Stimulated activated CD8-positive, alpha-beta memory T cell treated with anti-CD3 and anti-CD28 coated beads, Interleukin-12 subunit alpha, Interleukin-12 subunit beta, amount 100 ng/mL, for 24 hours (primary cell): ENCODE measurements around the gene MAG.

Experiments
- DNase-seq: peaks from one replicate; pipeline ENCODE4 v3.0.0-alpha.2; 2020; ENCODE audit errors: extremely low read depth

Gene MAG

GRCh38 chr19:35318679-35319448 is 26.9 kb downstream of the MAG start:
- DNase-seq: no peak

- DNase-seq: no peak
These were observed 28.2 kb downstream of the MAG start for GRCh38 chr19:35320065-35320713.

GRCh38 chr19:35321291-35321690 is 29.3 kb downstream of the MAG start:
- no peak for DNase-seq

- no peak for DNase-seq
These were observed 30.1 kb downstream of the MAG start for GRCh38 chr19:35322014-35322413.

GRCh38 chr19:35327642-35328041 is 35.7 kb downstream of the MAG start:
- DNase-seq: no peak

- DNase-seq: no peak
These were observed 36.9 kb downstream of the MAG start, which contains the start of gene CD22 for GRCh38 chr19:35328851-35329285. Gene CD22, plus strand, starts transcription at chr19:35329187. Its CDS starts 2,854 bp downstream, at chr19:35332041.

GRCh38 chr19:35329323-35329722 is 37.4 kb downstream of the MAG start:
- no peak for DNase-seq

- no peak for DNase-seq
These were observed 38.5 kb downstream of the MAG start for GRCh38 chr19:35330475-35330874.

- no peak for DNase-seq
These were observed 39.7 kb downstream of the MAG start for GRCh38 chr19:35331551-35332214.

GRCh38 chr19:35332817-35333216 is 40.9 kb downstream of the MAG start:
- DNase-seq: no peak

GRCh38 chr19:35334144-35334753 is 42.3 kb downstream of the MAG start:
- no peak for DNase-seq

- no peak for DNase-seq
These were observed 44.4 kb downstream of the MAG start for GRCh38 chr19:35336166-35336955.

- no peak for DNase-seq
These were observed 45.4 kb downstream of the MAG start for GRCh38 chr19:35337097-35337983.

- no peak for DNase-seq
These were observed 46.0 kb downstream of the MAG start for GRCh38 chr19:35337984-35338296.

GRCh38 chr19:35340431-35340830 is 48.5 kb downstream of the MAG start:
- no peak for DNase-seq

GRCh38 chr19:35341006-35341405 is 49.0 kb downstream of the MAG start:
- no peak for DNase-seq

GRCh38 chr19:35341565-35342225 is 49.7 kb downstream of the MAG start:
- no peak for DNase-seq

GRCh38 chr19:35342430-35342829 is 50.5 kb downstream of the MAG start:
- DNase-seq: no peak

- no peak for DNase-seq
These were observed 52.6 kb downstream of the MAG start for GRCh38 chr19:35344511-35345031.

GRCh38 chr19:35345671-35346111 is 53.7 kb downstream of the MAG start:
- DNase-seq: no peak
